ENCODE results near the gene ZFC3H1. TPM values are rescaled to one million over a fixed set of nuclear protein-coding genes. Genes with fewer than 3 reads are reported as not detected.
A peak's percentile ranks its signal among the peaks of the same experiment; 100 is the strongest.

The ZFC3H1 gene
- total and polyA plus RNA-seq, 2 of the 13 experiments (the other 11 are each of a cell fraction or from before 2014, with no cell fraction given) = 17.1 to 38.3 TPM

DNA sequence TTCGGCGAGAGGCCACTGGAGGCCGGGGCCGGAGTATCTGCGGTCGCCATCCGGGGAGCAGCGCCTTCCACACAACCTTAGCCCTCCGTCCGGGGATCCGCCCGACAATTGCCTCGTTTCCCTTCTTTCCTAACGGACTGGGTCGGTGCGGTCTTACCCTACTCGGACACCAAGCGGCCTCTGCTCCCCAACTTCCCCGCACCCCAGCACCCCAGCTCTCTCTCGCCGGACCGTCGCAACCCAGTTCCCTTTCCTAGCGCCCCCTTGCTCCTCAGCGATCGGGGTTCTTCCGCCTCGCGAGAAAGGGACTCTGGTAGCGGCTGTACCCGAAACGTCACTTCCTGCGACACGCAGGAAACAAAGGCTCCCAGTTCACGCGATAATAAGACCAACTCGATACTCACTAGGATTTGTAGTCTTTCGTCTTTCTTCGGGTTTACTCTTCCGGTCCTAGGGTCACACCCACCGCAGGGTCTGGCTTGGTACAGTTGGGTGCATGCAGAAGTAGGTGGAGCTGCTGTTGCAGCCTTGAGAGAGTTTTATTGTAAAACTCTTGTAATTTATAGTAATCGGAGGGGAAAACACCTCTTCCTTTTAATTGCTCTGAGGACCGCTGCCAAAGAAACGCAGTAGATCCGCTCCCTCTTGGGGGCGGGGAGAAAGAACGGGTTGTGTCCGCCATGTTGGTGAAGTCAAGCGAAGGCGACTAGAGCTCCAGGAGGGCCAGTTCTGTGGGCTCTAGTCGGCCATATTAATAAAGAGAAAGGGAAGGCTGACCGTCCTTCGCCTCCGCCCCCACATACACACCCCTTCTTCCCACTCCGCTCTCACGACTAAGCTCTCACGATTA lies at the start of gene ZFC3H1, which contains the start of gene THAP2 (continued):
- no peak for TF ChIP-seq ZNF569 (CRISPR knock-in tag; IDR thresholded peaks at IDR 0.05; ENCODE audit: borderline replicate concordance)
- TF ChIP-seq SIN3A (IDR thresholded peaks at IDR 0.05; ENCODE audit: borderline replicate concordance, low read depth, low read length) = peak; percentile 67; the same call in 1 of the 2 replicates
- peak; percentile 53 for TF ChIP-seq ZNF614 (CRISPR knock-in tag; IDR thresholded peaks at IDR 0.05; ENCODE audit: borderline replicate concordance)
- no peak for TF ChIP-seq NONO (IDR thresholded peaks at IDR 0.05)
- peak; percentile 81 for TF ChIP-seq NONO (CRISPR knock-in tag; conservative IDR thresholded peaks at IDR 0.05)
- TF ChIP-seq CEBPG (CRISPR knock-in tag; IDR thresholded peaks at IDR 0.05) = peak; percentile 45
- TF ChIP-seq CREM (IDR thresholded peaks at IDR 0.05) = peak; percentile 98
- TF ChIP-seq CREM (CRISPR knock-in tag; IDR thresholded peaks at IDR 0.05) = peak; percentile 48; the same call in 1 of the 2 replicates
- peak; percentile 90 for TF ChIP-seq GATAD1 (CRISPR knock-in tag; IDR thresholded peaks at IDR 0.05)
- TF ChIP-seq ZFP62 (CRISPR knock-in tag; IDR thresholded peaks at IDR 0.05) = no peak
- TF ChIP-seq ZNF496 (CRISPR knock-in tag; IDR thresholded peaks at IDR 0.05; ENCODE audit: insufficient replicate concordance) = no peak
- TF ChIP-seq KLF6 (CRISPR knock-in tag; IDR thresholded peaks at IDR 0.05) = peak; percentile 50
- peak; percentile 10; the same call in 1 of the 2 replicates for TF ChIP-seq MEIS2 (CRISPR knock-in tag; IDR thresholded peaks at IDR 0.05)
- peak; percentile 67; the same call in 1 of the 2 replicates for TF ChIP-seq ZNF878 (CRISPR knock-in tag; IDR thresholded peaks at IDR 0.05)
- TF ChIP-seq, protein P1, sequence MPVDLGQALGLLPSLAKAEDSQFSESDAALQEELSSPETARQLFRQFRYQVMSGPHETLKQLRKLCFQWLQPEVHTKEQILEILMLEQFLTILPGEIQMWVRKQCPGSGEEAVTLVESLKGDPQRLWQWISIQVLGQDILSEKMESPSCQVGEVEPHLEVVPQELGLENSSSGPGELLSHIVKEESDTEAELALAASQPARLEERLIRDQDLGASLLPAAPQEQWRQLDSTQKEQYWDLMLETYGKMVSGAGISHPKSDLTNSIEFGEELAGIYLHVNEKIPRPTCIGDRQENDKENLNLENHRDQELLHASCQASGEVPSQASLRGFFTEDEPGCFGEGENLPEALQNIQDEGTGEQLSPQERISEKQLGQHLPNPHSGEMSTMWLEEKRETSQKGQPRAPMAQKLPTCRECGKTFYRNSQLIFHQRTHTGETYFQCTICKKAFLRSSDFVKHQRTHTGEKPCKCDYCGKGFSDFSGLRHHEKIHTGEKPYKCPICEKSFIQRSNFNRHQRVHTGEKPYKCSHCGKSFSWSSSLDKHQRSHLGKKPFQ (CRISPR knock-in tag; IDR thresholded peaks at IDR 0.05; ENCODE audit: insufficient replicate concordance) = peak; percentile 74
- TF ChIP-seq NFRKB (IDR thresholded peaks at IDR 0.05) = peak; percentile 96
- TF ChIP-seq, protein P2, sequence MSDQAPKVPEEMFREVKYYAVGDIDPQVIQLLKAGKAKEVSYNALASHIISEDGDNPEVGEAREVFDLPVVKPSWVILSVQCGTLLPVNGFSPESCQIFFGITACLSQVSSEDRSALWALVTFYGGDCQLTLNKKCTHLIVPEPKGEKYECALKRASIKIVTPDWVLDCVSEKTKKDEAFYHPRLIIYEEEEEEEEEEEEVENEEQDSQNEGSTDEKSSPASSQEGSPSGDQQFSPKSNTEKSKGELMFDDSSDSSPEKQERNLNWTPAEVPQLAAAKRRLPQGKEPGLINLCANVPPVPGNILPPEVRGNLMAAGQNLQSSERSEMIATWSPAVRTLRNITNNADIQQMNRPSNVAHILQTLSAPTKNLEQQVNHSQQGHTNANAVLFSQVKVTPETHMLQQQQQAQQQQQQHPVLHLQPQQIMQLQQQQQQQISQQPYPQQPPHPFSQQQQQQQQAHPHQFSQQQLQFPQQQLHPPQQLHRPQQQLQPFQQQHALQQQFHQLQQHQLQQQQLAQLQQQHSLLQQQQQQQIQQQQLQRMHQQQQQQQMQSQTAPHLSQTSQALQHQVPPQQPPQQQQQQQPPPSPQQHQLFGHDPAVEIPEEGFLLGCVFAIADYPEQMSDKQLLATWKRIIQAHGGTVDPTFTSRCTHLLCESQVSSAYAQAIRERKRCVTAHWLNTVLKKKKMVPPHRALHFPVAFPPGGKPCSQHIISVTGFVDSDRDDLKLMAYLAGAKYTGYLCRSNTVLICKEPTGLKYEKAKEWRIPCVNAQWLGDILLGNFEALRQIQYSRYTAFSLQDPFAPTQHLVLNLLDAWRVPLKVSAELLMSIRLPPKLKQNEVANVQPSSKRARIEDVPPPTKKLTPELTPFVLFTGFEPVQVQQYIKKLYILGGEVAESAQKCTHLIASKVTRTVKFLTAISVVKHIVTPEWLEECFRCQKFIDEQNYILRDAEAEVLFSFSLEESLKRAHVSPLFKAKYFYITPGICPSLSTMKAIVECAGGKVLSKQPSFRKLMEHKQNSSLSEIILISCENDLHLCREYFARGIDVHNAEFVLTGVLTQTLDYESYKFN (CRISPR knock-in tag; conservative IDR thresholded peaks at IDR 0.05) = 0 out of 2 replicates have a peak, but pooled peaks have one; percentile 33
- no peak for TF ChIP-seq ZNF24 (IDR thresholded peaks at IDR 0.05)
- TF ChIP-seq THAP11 (CRISPR knock-in tag; IDR thresholded peaks at IDR 0.05) = peak; percentile 97
- no peak for TF ChIP-seq TCF7 (IDR thresholded peaks at IDR 0.05; ENCODE audit: low read depth)
- TF ChIP-seq, protein P3, sequence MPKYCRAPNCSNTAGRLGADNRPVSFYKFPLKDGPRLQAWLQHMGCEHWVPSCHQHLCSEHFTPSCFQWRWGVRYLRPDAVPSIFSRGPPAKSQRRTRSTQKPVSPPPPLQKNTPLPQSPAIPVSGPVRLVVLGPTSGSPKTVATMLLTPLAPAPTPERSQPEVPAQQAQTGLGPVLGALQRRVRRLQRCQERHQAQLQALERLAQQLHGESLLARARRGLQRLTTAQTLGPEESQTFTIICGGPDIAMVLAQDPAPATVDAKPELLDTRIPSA (CRISPR knock-in tag; IDR thresholded peaks at IDR 0.05; ENCODE audit: borderline replicate concordance) = 0 out of 2 replicates have a peak, but pooled peaks have one; percentile 6
- TF ChIP-seq TSC22D2 (CRISPR knock-in tag; IDR thresholded peaks at IDR 0.05; ENCODE audit: borderline replicate concordance) = no peak
- TF ChIP-seq ELF4 (CRISPR knock-in tag; IDR thresholded peaks at IDR 0.05; ENCODE audit: borderline replicate concordance) = peak; percentile 62; the same call in 1 of the 2 replicates
- TF ChIP-seq ZNF205 (CRISPR knock-in tag; IDR thresholded peaks at IDR 0.05) = no peak
- TF ChIP-seq ZNF678 (CRISPR knock-in tag; IDR thresholded peaks at IDR 0.05) = no peak
- TF ChIP-seq, protein P4, sequence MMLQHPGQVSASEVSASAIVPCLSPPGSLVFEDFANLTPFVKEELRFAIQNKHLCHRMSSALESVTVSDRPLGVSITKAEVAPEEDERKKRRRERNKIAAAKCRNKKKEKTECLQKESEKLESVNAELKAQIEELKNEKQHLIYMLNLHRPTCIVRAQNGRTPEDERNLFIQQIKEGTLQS (CRISPR knock-in tag; IDR thresholded peaks at IDR 0.05) = no peak; the same call in 1 of the 2 replicates

Data from HepG2 (cell line).